Stimulated activated naive CD4-positive, alpha-beta T cell treated with Interleukin-2 at 50 U/mL for 16 hours (primary cell): ENCODE data around the gene UBE2K.
"Not testable (repeated sequence)": the region's sequence is repeated elsewhere in the genome, so short reads cannot be mapped to it uniquely, and the experiment has no call there.

ENCODE experiments used
- DNase-seq: peaks from one replicate; lab custom pipeline; 2025; lab: John Stamatoyannopoulos, UW

Gene UBE2K

DNA sequence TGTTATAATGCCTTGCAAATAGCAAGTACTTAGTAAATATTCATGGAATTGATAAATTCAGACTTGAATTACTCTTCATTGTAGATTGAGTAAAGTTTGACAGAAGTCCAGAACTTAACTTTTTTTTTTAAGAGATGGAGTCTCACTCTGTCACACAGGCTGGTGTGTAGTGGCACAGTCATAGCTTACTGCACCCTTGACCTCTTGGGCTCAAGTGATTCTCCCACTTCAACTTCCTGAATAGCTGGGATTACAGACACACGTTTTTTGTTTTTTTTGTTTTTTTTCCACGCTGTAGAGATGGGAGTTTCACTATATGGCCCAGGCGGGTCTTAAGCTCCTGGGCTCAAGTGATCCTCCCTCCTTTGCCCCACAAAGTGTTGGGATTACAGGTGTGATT lies 32.1 kb downstream of the UBE2K start:
- DNase-seq, result no peak

DNA sequence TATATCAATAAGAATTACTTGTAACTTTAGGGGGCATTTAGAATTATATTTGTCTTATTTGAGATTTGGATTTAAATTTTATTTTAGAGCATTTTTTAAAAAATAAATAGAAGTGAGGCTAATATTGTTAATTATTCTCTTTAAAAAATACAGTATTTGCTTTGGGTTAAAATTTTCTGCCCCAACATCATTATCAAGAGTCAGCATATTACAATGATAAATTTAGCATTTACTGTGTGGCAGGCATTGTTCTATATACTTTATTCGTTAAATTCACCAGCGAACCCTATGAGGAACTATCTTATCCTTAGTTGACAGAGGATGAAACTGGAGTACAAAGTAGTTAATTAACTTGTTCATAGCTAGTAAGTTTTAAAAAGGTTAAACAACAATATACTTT lies 34.0 kb downstream of the UBE2K start:
- no peak for DNase-seq

DNA sequence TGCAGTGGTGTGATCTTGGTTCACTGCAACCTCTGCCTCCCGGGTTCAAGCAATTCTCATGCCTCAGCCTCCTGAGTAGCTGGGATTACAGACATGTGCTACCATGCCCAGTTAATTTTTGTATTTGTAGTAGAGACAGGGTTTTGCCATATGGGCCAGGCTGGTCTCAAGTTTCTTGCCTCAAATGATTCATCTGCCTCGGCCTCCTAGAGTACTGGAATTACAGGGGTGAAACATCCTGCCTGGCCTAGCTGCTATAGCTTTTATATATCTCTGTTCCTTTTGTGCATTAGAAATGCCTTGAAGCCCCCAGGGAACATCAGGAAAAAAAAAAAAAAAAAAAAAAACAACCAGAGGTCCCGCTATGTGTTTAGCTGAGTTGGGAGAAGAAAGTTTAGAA lies 34.8 kb downstream of the UBE2K start:
- DNase-seq, result no peak

DNA sequence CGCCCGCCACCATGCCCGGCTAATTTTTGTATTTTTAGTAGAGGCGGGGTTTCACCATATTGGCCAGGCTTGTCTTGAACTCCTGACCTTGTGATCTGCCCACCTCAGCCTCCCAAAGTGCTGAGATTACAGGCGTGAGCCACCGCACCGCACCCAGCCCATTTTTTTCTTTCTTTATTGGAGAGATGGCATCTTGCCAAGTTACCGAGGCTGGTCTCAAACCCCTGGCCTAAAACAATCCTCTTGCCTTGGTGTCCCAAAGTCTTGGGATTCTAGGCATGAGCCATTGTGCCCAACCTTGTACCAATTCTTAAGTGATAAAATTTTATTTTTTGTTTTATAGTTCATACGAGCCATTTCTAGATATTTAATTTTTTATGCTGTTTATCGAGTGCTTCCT lies 41.7 kb downstream of the UBE2K start:
- not testable (repeated sequence) for DNase-seq

DNA sequence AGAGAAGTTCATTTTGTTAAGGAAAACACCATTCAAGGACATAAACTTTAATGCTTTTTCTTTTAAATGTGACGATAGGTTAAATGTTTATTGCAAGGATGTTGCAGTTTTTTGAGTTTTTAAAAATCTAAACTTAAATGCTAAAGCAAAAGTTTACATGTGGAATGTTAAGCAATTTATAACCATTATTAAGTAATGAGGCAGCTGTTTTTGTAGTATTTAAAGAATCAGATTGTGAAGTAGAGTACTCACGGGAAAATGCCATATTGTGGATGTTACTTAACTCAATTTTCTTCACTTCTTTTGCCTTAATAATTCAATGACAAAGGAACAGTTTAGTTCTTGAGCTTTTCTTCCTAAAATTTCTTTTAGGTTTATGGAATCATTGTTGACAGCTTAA lies 43.5 kb downstream of the UBE2K start:
- DNase-seq, result no peak

DNA sequence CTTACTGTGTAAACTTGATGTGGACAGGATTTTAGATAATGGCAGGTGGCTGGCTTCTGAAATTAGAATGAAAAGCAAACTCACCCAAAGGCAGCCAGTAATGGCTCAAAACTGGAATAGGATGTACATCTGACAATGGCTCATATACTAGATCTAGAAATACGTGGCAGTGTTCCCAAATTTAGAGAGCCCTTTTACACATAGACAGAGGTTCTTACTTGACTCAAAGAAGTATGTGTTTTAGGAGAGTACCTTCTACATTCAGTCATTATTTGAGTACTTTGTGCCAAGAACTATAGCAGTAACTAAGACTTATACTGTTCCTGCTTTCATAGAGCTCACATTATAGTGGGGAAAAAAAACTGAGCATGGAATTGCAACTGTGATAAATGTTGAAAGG lies 48.0 kb downstream of the UBE2K start:
- no peak for DNase-seq

DNA sequence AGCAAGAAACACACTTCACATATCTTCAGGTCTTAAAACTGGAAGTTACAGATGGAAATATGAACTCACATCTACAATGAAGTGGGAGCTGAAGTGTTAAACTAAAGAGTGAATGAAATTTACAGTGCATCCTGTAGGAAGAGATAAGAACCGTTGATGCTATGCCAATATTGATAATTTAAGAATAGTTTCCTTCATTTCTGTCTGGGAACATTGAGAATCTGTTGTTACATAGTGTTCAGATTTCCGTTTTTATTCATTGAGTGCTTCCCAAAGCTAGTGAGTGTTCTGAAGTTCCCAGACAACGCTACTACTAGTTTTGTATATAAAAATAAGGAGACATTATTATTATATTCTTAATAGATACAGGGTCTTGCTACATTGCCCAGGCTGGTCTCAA lies 52.3 kb downstream of the UBE2K start:
- no peak for DNase-seq

DNA sequence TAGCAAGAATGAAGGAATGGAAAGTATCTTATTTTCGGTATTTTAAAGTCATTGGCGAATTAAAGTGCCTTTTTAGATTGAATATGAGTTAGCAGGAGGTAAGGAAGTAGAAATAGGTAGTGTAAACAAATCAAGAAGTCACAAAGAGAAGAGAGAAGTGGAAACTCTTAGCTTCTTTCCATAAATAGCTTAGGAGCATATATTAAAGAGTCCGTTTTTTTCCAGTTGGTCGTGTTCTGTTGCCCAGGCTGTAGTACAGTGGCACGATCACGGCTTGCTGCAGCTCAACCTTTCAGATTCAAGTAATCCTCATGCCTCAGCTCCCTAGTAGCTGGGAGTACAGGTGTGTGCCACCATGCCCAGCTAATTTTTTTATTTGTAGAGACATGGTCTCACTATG lies 56.4 kb downstream of the UBE2K start:
- no peak for DNase-seq

DNA sequence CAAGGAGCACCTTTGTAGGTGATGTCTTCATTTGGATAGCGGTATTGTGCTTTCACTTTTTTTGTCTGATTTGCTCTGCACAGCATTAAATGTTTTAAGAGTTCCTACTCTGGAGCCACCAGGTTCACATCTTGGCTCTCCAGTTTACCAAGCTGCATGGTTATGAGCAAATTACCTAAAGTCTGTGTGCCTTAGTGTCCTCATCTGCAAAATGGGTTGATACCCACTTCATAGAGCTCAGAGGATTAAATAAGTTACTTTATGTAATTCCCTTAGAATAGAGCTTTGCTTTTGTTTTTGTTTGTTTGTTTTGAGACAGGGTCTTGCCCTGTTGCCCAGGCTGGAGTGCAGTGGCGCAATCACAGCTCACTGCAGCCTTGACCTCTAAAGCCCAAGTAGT lies 58.2 kb downstream of the UBE2K start:
- no peak for DNase-seq

DNA sequence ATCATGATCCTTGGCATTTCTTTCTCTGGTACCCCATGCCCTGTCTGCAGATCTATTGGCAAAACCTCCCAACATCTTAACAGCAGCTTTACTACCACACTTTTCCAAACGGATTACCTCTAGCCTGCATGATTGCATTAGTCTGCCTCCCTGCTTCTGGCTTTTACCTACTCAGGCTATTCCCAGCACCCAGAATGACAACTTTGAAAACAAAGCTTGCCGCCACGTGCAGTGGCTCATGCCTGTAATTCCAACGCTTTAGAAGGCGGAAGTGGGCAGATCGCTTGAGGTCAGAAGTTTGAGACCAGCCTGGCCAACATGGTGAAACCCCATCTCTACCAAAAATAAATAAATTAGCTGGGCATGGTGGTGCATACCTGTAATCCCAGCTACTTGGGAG lies 60.2 kb downstream of the UBE2K start:
- no peak for DNase-seq

DNA sequence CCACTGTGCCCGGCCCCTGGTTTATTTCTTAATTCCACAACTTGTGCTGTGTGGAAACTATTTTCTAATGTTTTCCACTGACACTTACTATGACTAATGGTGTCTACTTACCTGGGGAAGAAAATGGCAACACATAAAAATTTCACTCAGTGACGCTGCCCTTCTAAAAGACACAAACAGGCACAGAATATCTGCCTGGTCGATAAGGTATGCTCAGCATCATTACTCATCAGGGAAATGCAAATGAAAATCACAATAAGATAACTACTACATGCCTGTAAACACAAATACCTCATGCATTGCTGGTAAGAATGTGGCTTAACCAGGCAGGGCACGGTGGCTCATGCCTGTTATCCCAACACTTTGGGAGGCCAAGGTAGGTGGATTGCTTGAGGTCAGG lies 61.6 kb downstream of the UBE2K start:
- DNase-seq, result no peak

DNA sequence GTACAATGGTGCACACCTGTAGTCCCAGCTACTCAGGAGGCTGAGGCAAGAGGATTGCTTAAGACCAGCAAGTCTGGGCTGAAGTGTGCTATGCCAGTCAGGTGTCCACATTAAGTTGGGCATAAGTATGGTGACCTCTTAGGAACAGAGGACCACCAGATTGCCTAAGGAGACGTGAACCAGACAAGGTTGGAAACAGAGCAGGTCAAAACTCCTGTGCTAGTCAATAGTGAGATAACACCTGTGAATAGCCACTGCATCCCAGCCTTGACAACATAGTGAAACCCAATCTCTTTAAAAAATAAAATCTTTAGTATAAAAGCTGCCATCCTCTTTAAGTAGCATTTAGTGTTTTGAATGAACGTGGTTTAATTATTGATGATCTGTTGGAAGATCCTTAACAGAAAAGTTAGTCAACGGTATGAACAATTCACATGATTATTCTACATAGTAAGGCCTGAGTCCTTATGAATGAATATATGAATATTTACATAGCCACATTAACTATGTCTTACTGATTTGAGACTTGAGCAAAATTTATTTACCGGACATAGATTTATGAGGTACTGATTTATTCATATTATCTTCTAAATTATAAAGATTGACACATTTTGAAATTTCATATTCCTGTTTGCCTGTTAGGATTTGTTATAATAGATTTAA lies 63.2 kb downstream of the UBE2K start:
- DNase-seq, result no peak

DNA sequence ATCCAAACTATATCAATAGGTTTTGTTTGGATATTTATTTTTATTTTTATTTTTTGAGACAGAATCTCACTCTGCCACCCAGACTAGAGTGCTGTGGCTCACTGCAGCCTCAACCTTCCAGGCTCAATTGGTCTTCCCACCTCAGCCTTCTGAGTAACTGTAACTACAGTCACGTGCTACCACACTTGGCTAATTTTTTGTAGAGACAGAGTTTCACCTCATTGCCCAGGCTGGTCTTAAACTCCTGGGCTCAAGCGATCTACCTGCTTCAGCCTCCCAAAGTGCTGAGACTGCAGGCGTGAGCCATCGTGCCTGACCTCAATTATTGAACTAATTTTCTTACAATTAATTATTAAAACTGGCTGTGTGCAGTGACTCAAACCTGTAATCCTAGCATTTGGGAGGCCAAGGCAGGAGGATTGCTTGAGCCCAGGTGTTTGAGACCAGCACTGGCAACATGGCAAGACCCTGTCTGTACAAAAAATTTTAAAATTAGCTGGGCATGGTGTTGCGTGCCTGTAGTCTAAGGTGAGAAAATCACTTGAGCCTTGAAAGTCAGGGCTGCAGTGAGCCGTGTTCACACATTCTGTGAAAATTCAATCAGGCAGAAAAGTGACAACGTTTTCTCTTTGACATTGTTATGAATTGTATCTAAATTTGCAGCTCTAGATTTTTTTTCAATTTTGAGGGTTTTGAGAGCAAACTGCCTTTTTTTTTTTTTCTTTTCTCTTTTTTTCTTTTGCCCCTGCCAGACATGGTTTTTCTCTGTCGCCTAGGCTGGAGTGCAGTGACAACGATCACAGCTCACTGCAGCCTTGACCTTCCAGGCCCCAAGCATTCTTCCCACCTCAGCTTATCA lies 66.0 kb downstream of the UBE2K start:
- DNase-seq, result no peak

DNA sequence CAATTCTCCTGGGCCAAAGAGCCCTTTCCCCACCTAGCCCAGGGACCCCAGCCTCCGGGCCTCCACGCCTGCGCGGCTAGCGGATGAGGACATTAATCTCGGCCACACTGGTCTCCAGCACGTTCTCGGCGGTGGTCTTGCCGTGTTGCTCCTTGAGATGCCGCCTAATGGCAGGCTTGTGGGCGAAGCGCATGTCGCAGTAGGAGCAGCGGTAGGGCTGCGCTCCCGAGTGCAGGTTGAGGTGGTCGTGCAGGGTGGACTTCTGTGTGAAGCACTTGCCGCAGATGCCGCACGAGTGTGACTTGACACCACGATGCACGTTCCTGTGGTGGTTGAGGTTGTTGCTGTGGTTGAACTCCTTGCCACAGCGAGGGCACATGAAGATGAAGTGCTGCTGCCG lies 72.1 kb downstream of the UBE2K start:
- DNase-seq, result no peak

DNA sequence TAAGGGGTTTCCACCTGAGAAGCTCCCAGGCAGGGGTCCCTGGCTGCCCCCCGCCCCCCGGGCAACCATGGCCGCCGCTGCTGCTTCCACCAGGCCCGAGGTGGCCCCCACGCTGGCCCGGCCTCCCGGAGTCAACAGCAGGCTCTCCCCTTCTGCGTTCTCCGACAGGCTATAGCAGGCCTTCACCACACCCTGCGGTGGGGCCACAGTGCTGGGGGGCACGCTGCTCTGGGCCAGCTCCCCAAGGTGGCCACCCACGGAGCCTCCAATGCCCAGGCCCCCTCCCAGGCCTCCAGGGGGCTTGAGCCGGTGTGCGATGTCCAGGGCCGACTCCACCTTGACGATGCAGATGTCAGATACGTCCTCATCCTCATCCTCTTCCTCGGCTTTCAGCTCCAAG lies 72.5 kb downstream of the UBE2K start:
- no peak for DNase-seq

DNA sequence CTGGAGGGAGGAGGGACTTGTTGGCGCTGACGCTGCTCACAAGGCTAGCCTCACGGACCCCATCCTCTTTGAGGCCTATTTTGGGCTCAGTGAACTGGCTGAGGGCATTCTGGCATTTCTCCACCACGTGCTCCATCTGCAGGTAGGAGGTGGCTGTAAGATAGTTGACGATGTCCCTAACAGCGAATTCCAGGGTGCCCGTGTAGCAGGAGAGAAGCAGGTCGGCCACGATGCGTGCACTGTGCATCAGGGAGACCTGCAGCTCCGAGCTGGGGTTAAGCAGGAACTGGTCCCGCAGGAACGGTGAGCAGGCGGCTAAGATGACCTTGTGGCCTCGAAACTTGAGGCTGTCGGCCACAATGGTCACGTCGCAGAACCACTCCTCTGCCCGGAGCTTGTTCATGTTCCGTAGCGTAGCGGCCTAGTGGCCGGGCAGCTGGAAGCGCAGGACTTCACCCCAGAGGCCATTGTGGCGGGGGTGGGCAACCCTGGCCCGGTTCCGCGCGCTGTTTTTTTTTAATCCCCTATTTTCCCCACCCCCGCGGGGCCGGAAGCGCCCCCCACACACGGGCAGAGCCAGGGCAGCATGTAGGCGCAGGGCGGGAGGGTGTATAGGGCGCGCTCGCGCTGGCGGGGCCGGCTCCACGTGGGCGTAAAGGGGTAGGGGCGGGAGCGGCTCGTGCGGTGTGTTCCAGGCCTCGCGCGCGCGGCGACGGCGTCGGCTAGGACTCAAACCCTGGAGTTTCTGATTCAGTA lies 73.2 kb downstream of the UBE2K start:
- no peak for DNase-seq

DNA sequence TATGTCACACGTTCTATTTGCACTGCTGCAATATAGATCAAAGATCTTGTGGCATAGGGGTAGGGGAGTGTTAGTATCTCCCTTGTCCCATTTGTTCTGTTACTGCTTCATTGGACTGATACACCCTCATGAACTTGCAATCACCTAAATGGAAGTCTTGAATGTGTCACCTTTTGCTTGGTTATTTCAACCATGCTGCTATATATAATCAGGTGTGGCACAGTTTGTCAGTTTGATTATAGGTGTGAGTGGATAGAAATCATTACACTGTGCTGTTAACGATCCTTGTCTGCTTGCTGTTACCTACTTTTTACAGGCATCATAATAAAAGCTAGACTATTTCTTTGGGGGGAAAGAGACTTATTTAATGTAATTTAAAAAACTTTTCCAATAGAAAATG lies 84.1 kb downstream of the UBE2K start:
- not testable (repeated sequence) for DNase-seq

DNA sequence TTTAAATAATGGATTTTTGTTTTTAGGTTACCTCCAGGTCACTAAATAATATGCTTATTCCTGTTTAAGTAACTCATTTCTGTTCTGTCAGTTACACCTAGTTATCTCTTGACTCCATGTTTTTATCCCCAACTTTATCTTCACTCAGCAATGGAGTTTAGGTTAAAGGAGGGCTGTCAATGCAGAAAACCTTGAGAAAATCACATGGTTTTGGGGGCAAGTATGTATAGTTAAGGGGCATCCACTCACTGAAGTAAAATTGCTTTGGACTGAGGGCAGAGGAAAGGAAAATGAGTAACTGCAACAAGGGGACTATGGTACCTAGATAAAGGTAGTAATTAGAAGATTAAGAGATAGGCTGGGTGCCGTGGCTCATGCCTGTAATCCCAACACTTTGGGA lies 87.1 kb downstream of the UBE2K start:
- no peak for DNase-seq

DNA sequence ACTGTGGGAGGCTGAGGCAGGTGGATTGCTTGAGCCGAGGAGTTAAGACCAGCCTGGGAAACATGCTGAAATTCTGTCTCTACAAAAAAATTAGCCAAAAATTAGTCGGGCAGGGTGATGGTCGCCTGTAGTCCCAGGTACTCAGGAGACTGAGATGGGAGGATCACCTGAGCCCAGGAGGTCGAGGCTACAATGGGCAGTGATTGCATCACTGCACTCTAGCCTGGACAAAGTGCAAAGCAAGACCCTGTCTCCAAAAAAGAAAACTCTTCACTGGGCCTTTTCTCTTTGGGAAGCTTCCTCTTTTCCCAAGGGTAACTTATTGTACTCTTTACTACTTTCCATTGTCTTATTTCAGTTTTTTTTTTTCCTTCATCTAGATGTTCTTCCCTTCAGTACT lies 88.9 kb downstream of the UBE2K start:
- no peak for DNase-seq

DNA sequence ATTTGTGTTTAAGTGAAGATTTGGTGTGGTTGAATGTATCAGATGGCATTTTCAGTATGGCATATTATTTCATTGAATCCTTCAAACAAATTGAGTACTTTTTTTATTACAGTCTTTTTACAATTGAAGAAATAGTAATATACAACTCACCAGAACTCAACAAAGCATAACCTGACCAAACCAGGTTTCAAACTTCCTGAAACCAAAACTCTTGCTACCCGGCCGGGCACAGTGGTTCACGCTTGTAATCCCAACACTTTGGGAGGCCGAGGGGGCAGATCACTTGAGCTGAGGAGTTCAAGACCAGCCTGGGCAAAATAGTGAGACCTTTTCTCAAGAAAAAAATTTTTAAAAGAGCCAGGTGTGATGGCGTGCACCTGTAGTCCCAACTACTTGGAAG lies 94.2 kb downstream of the UBE2K start:
- DNase-seq, result no peak

DNA sequence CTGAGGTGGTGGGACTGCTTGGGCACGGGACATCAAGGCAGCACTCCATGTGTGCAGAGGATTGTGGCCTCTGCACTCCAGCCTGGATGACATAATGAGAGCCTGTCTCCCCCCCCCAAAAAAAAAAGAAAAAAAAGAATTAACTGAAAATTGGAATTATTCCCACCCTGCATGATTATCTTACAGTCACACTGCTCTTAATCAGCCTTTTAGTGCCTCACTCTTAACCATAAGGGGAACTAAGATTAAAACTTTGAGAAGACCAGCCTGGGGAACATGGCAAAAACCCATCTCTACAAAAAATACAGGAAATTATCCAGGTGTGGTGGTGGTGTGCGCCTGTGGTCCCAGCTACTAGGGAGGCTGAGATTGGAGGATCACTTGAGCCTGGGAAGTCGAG lies 94.6 kb downstream of the UBE2K start:
- DNase-seq, result no peak

DNA sequence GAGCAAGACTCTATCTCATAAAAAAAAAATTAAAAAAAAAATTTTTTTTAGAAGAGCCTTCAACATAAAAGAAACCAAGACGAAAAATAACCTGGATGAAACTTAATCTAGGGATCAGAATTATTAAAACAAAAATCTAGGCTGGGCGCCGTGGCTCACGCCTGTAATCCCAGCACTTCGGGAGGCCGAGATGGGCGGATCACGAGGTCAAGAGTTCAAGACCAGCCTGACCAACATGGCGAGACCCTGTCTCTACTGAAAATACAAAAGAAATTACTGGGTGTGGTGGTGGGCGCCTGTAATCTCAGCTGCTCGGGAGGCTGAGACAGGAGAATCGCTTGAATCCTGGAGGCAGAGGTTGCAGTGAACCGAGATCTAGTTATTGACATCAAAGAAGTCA lies 95.0 kb downstream of the UBE2K start:
- DNase-seq, result not testable (repeated sequence)

DNA sequence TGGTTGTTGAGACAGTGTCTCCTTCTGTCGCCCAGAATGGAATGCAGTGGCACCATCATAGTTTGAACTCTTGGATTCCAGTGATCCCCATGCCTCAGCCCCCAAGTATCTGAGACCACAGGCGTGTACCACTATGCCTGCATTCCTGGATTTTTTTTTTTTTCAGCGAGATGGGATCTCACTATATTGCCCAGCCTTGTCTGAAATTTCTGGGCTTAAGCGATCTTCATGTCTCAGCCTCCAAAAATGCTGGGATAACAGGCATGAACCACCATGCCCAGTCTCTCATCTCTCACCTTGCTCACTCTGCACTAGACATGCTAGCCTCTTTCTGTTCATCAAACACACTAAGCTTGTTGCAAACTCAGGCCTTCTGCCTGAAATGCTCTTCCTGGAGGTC lies 104.1 kb downstream of the UBE2K start:
- DNase-seq, result no peak
